Measurements from ENCODE around the gene LHX6.

LHX6 gene

GRCh38 chr9:122204055-122204454 is 24.7 kb downstream of the LHX6 start:
- TF ChIP-seq FOXP2 (optimal IDR thresholded peaks at IDR 0.05; ENCODE audit: borderline replicate concordance, extremely low read depth, extremely low read length, insufficient read depth) (no peak), SIN3A (IDR thresholded peaks at IDR 0.05; ENCODE audit: borderline replicate concordance, insufficient read depth, low read length) (no peak), REST (IDR thresholded peaks at IDR 0.05; ENCODE audit: insufficient read depth in 1 of 2, low read depth in 2 of 2, low read length in 2 of 2) (no peak), TAF1 (IDR thresholded peaks at IDR 0.05; ENCODE audit: borderline replicate concordance, insufficient read depth, low read length) (no peak), POLR2AphosphoS5 (IDR thresholded peaks at IDR 0.05; ENCODE audit: low read depth, low read length) (no peak)

GRCh38 chr9:122202111-122202510 is 26.6 kb downstream of the LHX6 start:
- TF ChIP-seq POLR2AphosphoS5 (IDR thresholded peaks at IDR 0.05; ENCODE audit: low read depth, low read length) (no peak), TAF1 (IDR thresholded peaks at IDR 0.05; ENCODE audit: borderline replicate concordance, insufficient read depth, low read length) (no peak), SIN3A (IDR thresholded peaks at IDR 0.05; ENCODE audit: borderline replicate concordance, insufficient read depth, low read length) (no peak), FOXP2 (optimal IDR thresholded peaks at IDR 0.05; ENCODE audit: borderline replicate concordance, extremely low read depth, extremely low read length, insufficient read depth) (no peak), REST (IDR thresholded peaks at IDR 0.05; ENCODE audit: insufficient read depth in 1 of 2, low read depth in 2 of 2, low read length in 2 of 2) (no peak)

GRCh38 chr9:122201641-122202040 is 27.1 kb downstream of the LHX6 start:
- no peak for TF ChIP-seq FOXP2 (optimal IDR thresholded peaks at IDR 0.05; ENCODE audit: borderline replicate concordance, extremely low read depth, extremely low read length, insufficient read depth)

- no peak for TF ChIP-seq SIN3A (IDR thresholded peaks at IDR 0.05; ENCODE audit: borderline replicate concordance, insufficient read depth, low read length)
- no peak for TF ChIP-seq REST (IDR thresholded peaks at IDR 0.05; ENCODE audit: insufficient read depth in 1 of 2, low read depth in 2 of 2, low read length in 2 of 2)
- no peak for TF ChIP-seq FOXP2 (optimal IDR thresholded peaks at IDR 0.05; ENCODE audit: borderline replicate concordance, extremely low read depth, extremely low read length, insufficient read depth)
- no peak for TF ChIP-seq TAF1 (IDR thresholded peaks at IDR 0.05; ENCODE audit: borderline replicate concordance, insufficient read depth, low read length)
- TF ChIP-seq POLR2AphosphoS5 (IDR thresholded peaks at IDR 0.05; ENCODE audit: low read depth, low read length), result no peak
These were observed 27.7 kb downstream of the LHX6 start for GRCh38 chr9:122200960-122201595.

GRCh38 chr9:122197882-122198281 is 30.9 kb downstream of the LHX6 start:
- TF ChIP-seq FOXP2 (optimal IDR thresholded peaks at IDR 0.05; ENCODE audit: borderline replicate concordance, extremely low read depth, extremely low read length, insufficient read depth) (no peak), REST (IDR thresholded peaks at IDR 0.05; ENCODE audit: insufficient read depth in 1 of 2, low read depth in 2 of 2, low read length in 2 of 2) (no peak), TAF1 (IDR thresholded peaks at IDR 0.05; ENCODE audit: borderline replicate concordance, insufficient read depth, low read length) (no peak), SIN3A (IDR thresholded peaks at IDR 0.05; ENCODE audit: borderline replicate concordance, insufficient read depth, low read length) (no peak), POLR2AphosphoS5 (IDR thresholded peaks at IDR 0.05; ENCODE audit: low read depth, low read length) (no peak)

Measured in PFSK-1 (cell line).